Gastroesophageal sphincter (tissue), 4 donors: ENCODE data around the gene DDI2. TPM values are rescaled to one million over a fixed set of nuclear protein-coding genes. Genes with fewer than 3 reads are reported as not detected.
A peak's percentile ranks its signal among the peaks of the same experiment; 100 is the strongest.

ENCODE experiments used
- ATAC-seq: fragments of 150-250 bp; one replicate; pipeline ENCODE4 v1.9.1; 2016; ENCODE audit warnings: mild to moderate bottlenecking, moderate library complexity
- H3K27ac ChIP-seq, 4 donors: fragments of 200-600 bp; sonication (generic) in 3 of 4; 1 replicate in 3 of 4; 2 replicates in 1 of 4; pipeline ENCODE4 v1.5.1; 2016 to 2019
- H3K27me3 ChIP-seq: fragments of 200-600 bp; sonication (generic); one replicate; pipeline ENCODE4 v1.5.1; 2019
- H3K36me3 ChIP-seq, 2 donors: fragments of 200-600 bp; sonication (generic); one replicate each; pipeline ENCODE4 v1.5.1; 2019; ENCODE audit warnings: control low read depth in 1 of 2
- H3K4me1 ChIP-seq, 3 donors: fragments of 200-600 bp; sonication (generic); 1 replicate in 2 of 3; 2 replicates in 1 of 3; pipeline ENCODE4 v1.5.1; 2016 to 2019; ENCODE audit warnings: control low read depth in 2 of 3
- H3K4me3 ChIP-seq, 2 donors: fragments of 200-600 bp; sonication (generic); one replicate each; pipeline ENCODE4 v1.5.1; 2019; ENCODE audit warnings: mild to moderate bottlenecking in 1 of 2, moderate library complexity in 1 of 2
- H3K9me3 ChIP-seq, 3 donors: fragments of 200-600 bp; sonication (generic); one replicate each; pipeline ENCODE4 v1.5.1; 2017 to 2019; ENCODE audit warnings: control low read depth in 2 of 3
- CTCF ChIP-seq, 4 experiments: fragments of 200-600 bp in 2 of 4; fragments of 450-650 bp in 2 of 4; sonication (generic) in 1 of 4; IDR thresholded peaks; one replicate each; pipeline ENCODE4 v1.5.1; 2017 to 2019; ENCODE audit warnings: antibody characterized with exemption in 4 of 4, mild to moderate bottlenecking in 2 of 4, moderate library complexity in 2 of 4
- EP300 ChIP-seq: sonication (generic); formaldehyde crosslinking; IDR thresholded peaks from one replicate; pipeline ENCODE4 v1.6.1; 2017; ENCODE audit warnings: antibody characterized with exemption, mild to moderate bottlenecking
- POLR2A ChIP-seq, 2 donors: fragments of 450-650 bp; IDR thresholded peaks; one replicate each; pipeline ENCODE4 v1.6.1; 2017; ENCODE audit warnings: antibody characterized with exemption in 2 of 2, mild to moderate bottlenecking in 2 of 2, moderate library complexity in 1 of 2
- POLR2AphosphoS5 ChIP-seq: sonication (generic); formaldehyde crosslinking; IDR thresholded peaks from one replicate; pipeline ENCODE4 v1.6.1; 2017; ENCODE audit warnings: antibody characterized with exemption
- WGBS, 2 donors: methylation state at CpG; one replicate each; pipeline ENCODE4 v1.1.5; 2018; ENCODE audit warnings: low coverage in 1 of 2; 5-methylcytosine and 5-hydroxymethylcytosine counted together
- total RNA-seq, 4 donors: library from RNA; depleted of rRNA; stranded (reverse); fragments of >200 nt; gene quantifications; one replicate each; pipeline ENCODE4 v1.1.0, GENCODE V29; 2016

Gene DDI2
- total RNA-seq, 4 donors from 2014 or later = 14.3 to 37.2 (median 16.5) TPM

GRCh38 chr1:15703562-15703961 is 86.3 kb downstream of the DDI2 start:
- TF ChIP-seq POLR2A (IDR thresholded peaks at IDR 0.05) = peak in 1 of 2 donors; percentile 19
- no peak for TF ChIP-seq EP300
- no peak for TF ChIP-seq CTCF (IDR thresholded peaks at IDR 0.05)
- peak; percentile 94 for TF ChIP-seq POLR2AphosphoS5

GRCh38 chr1:15704526-15705183 is 87.4 kb downstream of the DDI2 start:
- ATAC-seq = no peak
- Histone ChIP-seq H3K27ac (peak overlapping the region; percentile 57 to 92 (median 87)), H3K27me3 (no peaks in the 10 kb centered on the region), H3K9me3 (no peaks in the 10 kb centered on the region), H3K36me3 (peaks cover 0 to 10% of the 10 kb centered on the region in 2 donors), H3K4me1 (peaks cover 0 to 95% (median 39%) of the 10 kb centered on the region in 3 donors), H3K4me3 (no peak overlapping the region)
- 82 to 93% methylated on average over 6 to 13 of the region's 17 CpGs for WGBS, 2 donors
- no peak for TF ChIP-seq EP300
- no peak for TF ChIP-seq POLR2A (IDR thresholded peaks at IDR 0.05)
- no peak for TF ChIP-seq CTCF (IDR thresholded peaks at IDR 0.05)
- no peak for TF ChIP-seq POLR2AphosphoS5

More at GRCh38 chr1:15703562-15703961, 86.3 kb downstream of the DDI2 start:
- peaks cover 0 to 88% (median 39%) of the 10 kb centered on the region in 3 donors for H3K4me1 ChIP-seq
- H3K9me3 ChIP-seq = no peaks in the 10 kb centered on the region
- H3K36me3 ChIP-seq = peaks cover 0 to 10% of the 10 kb centered on the region in 2 donors
- H3K27ac ChIP-seq = peak overlapping the region; percentile 57 to 92 (median 87)
- no peak overlapping the region for H3K4me3 ChIP-seq
- no peaks in the 10 kb centered on the region for H3K27me3 ChIP-seq
- peak; percentile 98 for ATAC-seq
- 0 to 9% methylated on average over 5 to 9 of the region's 9 CpGs for WGBS, 2 donors

- Histone ChIP-seq H3K27ac (peak overlapping the region in 2 of 4 donors; percentile 86 to 88), H3K36me3 (peaks cover 0 to 10% of the 10 kb centered on the region in 2 donors), H3K27me3 (no peaks in the 10 kb centered on the region), H3K4me1 (peaks cover 0 to 92% (median 34%) of the 10 kb centered on the region in 3 donors), H3K4me3 (no peak overlapping the region), H3K9me3 (no peaks in the 10 kb centered on the region)
- ATAC-seq = no peak
- WGBS, 2 donors = 96 to 100% methylated on average over 2 to 7 of the region's 11 CpGs
- no peak for TF ChIP-seq POLR2AphosphoS5
- TF ChIP-seq EP300 = no peak
- no peak for TF ChIP-seq CTCF (IDR thresholded peaks at IDR 0.05)
These were observed 87.9 kb downstream of the DDI2 start for GRCh38 chr1:15705184-15705566.

- peaks cover 0 to 10% of the 10 kb centered on the region in 2 donors for H3K36me3 ChIP-seq
- no peaks in the 10 kb centered on the region for H3K9me3 ChIP-seq
- TF ChIP-seq POLR2A (IDR thresholded peaks at IDR 0.05) (no peak), EP300 (no peak), CTCF (IDR thresholded peaks at IDR 0.05) (no peak), POLR2AphosphoS5 (no peak)
- peak overlapping the region in 2 of 4 donors; percentile 86 to 88 for H3K27ac ChIP-seq
- no peak for ATAC-seq
- no peaks in the 10 kb centered on the region for H3K27me3 ChIP-seq
- WGBS, 2 donors = 81 to 93% methylated on average over 3 of the region's 7 CpGs
- peaks cover 0 to 76% (median 28%) of the 10 kb centered on the region in 3 donors for H3K4me1 ChIP-seq
- H3K4me3 ChIP-seq = no peak overlapping the region
These were observed 89.5 kb downstream of the DDI2 start for GRCh38 chr1:15706751-15707150.
